GM21367 (cell line): Measurements from ENCODE around the gene GLIS1.
"Not testable (repeated sequence)": the region's sequence is repeated elsewhere in the genome, so short reads cannot be mapped to it uniquely, and the experiment has no call there.

Experiments
- ATAC-seq: cut with Tn5 transposase; IDR thresholded peaks from one replicate; pipeline ENCODE4 v1.9.1; 2021; ENCODE audit not compliant: unreplicated experiment

The GLIS1 gene

DNA sequence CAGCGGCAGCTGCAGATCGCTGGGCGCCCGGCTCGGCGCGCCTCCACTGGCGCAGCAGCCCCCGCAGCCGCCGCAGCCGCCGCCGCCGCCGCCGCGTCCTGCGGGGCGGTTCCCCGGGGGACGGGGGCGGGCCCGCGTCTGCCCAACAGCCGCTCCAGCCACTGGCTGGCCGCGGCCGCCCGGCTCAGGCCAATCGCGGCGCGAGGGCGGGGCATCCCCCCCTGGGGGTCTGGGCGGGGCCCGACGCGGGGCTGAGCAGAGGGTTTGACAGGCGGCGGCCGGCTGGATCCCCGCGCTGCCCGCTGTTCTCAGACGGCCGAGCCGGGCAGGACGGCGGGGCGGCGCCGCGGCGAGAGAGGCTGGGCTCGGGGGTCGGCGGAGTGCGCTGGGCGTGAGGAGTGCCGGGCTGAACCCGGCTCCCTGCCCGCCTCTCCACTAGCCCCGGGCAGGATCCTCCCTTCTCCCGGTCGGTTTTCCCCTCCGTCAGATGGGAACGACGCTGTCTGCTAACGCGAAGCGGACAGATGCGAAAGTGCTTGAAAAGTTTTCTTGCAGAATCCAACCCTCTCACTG, at the start of gene GLIS1:
TSS of gene GLIS1 (minus strand) at position 56 of the 573 bp plus-strand sequence. CDS start 1,100 bp downstream, outside the sequence.
- ATAC-seq = peak; percentile 96

DNA sequence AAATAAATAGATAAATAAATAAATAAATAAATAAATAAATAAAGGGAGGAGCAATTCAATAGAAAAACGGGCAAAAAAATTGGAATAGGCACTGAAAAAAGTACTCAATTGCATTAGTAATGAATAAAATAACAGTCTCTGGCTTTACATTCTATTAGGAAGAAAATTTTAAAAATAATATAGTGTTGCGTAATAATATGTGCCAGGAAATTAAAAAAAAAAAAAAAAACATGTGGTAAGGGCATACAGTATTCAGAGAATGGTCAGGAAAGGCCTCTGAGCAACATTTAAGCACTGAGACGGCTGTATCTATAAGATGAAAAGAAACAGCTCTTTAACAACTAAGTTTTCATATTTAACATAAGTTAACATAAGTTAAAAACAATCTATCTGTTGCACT, 48.7 kb upstream of the GLIS1 start:
- no peak for ATAC-seq

DNA sequence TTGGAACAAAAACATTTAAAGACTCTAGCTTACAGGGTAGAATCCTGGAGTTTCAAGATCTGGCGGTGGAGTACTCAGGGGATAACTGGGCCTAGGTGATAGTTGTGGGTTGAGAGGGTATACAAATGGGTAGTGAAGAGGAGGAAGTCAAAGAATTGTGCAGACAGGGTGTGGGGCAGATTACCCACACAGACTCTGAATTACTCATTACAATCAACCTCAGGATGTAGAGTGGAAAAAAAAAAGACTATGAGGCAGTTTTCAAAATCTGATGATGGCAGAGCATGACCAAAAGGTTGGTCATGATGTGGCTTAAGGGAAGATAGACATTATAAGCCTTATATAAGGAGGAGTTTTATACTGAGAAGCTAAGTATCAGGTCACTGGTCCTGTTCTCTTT, 44.1 kb upstream of the GLIS1 start:
- no peak for ATAC-seq

DNA sequence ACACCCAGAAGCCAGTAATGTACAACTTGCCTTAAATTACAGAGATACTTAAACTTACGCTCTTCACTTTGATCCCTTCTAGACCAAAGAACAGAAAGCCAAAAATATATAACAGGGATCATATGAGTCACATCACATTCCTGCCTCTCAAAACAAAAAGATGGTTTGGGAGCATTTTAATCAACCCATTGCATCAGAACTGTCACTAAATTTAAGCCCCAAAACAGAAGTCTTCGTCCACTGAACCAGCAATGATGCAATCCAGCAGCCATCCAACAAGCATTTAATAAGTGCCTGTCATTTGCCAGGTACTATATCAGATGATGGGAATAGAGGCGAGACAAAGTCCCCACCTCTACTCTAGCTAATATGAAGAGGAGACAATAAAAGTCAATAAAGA, 42.7 kb upstream of the GLIS1 start:
- no peak for ATAC-seq

DNA sequence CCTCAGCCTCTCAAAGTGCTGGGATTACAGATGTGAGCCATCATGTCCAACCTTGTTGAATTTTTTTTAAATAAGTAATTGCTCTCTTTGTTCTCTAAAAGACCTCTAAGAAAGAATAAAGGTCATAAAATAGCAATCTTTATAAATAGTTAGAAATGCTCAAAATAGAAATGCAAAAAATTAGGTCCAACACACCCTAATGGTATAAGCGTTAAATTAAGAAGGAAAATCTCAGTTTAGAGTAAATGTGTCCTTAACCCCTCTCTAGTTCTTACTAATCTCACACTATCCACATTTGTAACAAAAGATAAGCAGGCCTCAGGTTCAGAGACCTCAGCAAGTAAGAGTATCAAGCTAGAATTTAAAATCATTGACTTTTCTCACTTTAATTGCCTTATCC, 38.3 kb upstream of the GLIS1 start:
- no peak for ATAC-seq

DNA sequence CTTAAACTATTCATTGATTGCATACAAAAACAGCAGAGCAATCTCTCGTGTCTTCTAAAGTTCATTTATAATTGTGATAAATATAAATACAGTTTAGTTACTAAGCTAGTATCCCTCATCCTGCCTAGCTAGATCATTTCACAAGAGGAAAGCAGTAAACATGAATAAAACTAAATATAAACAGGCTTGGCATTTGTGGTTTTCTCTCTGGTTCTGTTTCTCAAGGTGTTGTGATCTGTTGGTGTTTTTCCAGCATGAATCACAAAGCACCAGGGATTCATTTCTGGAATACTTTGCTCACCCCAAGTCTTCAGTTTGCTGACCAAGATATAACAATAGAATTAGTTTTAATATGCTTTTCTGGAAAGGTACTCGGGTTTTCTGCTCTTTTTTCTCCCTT, 32.7 kb upstream of the GLIS1 start:
- ATAC-seq = no peak

DNA sequence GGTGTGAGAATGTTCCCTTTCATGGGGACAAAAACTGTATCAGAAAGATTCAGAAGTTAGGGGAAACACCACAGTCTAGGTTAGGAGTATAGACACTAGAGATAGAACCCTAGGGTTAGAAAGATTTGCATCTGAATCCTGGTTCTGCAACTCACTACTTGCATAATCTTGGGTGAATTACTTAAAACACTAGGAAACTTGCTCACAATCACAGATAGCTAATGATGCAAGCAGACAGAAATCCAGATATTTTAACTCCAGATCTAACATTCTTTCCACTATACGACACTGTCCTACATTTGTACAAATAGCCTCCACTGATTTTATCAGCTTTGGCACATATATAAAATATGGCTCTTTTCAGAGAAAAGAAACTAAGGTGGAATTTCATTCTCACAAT, 30.8 kb upstream of the GLIS1 start:
- no peak for ATAC-seq

DNA sequence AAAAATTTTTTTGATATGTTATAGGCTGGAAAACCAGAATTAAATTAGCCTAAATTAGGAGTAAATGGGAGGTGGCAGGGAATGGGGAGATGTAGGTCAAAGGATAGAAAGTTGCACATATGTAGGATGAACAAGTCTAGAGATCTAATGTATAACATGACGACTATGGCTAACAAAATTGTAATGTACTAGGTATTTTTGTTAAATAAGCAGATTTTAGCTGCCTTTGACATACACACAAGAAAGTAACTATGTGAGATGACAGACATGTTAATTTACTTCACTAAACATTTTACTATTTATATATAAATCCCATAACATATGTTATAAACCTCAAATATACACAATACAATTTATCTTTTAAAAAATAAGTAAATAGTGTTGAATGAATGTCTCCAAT, 30.2 kb upstream of the GLIS1 start:
- no peak for ATAC-seq

DNA sequence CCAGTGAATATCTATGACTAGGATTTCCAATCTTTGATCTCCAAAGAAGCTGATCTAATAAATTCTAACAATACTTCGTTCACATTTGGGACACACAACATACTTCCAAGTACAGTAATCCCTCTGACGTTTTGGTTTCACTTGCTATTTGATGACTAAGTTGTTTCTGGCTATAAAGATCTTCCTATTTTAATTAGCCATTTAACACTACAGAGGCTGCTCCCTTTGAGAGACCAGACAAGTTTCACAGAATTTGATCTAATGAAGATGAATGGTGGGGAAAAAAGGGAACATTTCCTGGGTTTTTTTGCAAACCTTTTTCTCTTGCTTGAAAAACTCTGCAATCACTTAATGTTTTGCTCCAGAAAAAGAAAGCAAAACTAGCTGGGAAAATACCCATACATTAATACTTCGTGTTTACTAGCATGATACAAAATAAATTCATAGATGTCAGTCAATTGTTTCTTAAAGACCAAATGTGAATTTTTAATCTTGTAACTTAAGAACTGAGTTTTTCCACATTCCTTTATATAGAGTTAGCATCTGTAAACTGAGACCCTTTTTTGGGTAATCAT, 28.0 kb upstream of the GLIS1 start:
- ATAC-seq = no peak

DNA sequence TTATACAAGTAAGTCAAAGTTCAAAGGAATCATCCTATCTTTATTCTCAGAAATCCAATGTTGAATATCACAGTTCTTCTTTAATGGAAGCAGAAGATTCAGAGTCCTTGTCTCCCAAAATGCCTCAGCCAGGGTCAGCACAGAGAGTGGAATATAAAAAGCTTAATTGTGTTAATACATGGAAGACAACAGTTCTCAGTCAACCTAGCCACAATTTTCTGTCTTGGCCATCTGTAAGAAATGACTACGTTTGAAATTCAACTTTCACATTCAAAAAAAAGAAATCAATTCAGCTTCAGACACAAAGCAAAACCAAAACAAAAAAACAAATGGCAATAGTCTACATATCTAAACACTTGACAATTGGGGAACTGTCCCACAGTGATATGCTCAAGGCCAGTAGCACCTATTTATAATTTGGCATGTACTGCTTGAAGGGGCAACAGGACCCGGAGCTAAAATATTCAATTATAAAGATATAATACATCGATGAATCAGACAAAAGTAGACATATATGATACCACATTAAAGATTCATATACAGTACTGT, 27.3 kb upstream of the GLIS1 start:
- ATAC-seq = no peak

DNA sequence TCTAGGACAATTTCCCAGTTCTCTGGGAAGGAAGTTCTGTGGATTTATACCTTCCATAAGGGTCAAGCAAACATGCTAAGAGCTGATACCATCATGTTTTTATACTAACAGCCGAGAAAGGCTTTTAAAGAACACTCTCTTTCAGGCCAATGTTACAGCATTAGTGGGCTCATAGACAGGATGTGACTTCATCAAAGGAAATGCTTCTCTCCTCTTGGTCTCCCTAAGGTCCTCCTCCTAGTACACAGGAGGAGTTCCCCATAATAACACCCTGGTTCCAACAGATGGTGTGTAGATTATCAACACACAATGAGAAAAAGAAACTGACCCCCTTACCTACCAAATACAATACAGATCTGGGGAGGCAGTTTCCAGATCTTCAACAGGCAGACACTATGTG, 26.7 kb upstream of the GLIS1 start:
- ATAC-seq = no peak

DNA sequence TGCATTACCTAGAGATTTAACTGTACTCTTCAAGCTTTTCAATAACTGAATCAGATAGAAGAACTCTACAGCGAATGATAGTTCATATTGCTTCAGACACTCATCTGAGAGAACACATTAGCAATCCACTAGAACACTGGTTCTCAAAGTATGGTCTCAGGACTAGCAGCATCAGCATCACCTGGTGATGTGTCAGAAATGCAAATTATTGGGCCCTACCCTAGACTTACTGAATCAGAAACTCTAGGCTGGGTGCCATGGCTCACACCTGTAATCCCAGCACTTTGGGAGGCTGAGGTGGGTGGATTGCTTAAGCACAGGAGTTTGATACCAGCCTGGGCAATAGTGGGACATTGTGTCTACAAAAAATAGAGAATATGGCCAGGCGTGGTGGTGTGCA, 24.9 kb upstream of the GLIS1 start:
- ATAC-seq = no peak

DNA sequence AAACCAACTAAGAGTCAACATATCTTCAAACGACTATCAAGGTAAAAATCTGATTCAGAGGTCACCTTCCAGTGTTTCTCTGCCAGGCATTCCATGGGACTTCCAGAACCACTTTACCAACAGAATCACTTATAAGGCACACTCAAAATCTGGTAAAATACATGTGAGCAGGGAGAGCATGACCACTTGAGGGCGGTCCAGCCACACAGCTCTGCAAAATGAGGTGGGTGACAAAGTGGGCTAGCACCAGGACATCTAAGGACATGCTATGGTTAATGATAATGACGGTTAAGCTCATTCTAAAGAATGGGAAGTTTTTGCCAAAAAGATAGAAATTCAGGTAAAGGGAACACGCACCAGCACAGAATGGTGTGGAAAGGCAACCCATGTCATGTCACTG, 24.5 kb upstream of the GLIS1 start:
- no peak for ATAC-seq

DNA sequence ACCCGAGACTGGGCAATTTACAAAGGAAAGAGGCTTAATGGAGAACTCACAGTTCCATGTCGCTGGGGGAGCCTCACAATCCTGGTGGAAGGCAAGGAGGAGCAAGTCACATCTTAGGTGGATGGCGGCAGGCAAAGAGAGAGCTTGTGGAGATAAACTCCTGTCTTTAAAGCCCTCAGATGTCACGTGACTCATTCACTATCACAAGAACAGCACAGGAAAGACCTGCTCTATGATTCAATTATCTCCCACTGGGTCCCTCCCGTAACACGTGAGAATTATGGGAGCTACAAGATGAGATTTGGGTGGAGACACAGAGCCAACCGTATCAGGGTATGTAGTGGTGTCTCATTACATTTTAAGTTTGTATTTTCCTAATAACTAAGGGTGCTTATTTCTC, 21.5 kb upstream of the GLIS1 start:
- ATAC-seq = not testable (repeated sequence)

DNA sequence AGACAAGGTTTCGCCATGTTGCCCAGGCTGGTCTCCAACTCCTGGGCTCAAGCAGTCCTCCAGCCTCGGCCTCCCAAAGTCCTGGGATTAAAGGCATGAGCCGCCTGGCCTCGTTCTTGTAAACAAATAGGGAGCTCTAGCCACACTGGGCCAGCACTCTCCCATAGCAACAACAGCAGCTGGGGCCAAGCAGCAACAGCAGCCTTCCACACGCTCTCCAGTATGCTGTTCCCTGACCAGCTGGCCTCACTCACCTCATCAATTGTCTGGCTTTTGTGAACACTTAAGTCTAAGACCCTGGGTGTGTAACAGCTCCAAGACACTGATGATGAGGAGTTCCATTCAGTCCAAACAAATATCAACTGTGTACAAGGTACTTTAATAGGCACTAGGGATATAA, 16.9 kb upstream of the GLIS1 start:
- no peak for ATAC-seq

DNA sequence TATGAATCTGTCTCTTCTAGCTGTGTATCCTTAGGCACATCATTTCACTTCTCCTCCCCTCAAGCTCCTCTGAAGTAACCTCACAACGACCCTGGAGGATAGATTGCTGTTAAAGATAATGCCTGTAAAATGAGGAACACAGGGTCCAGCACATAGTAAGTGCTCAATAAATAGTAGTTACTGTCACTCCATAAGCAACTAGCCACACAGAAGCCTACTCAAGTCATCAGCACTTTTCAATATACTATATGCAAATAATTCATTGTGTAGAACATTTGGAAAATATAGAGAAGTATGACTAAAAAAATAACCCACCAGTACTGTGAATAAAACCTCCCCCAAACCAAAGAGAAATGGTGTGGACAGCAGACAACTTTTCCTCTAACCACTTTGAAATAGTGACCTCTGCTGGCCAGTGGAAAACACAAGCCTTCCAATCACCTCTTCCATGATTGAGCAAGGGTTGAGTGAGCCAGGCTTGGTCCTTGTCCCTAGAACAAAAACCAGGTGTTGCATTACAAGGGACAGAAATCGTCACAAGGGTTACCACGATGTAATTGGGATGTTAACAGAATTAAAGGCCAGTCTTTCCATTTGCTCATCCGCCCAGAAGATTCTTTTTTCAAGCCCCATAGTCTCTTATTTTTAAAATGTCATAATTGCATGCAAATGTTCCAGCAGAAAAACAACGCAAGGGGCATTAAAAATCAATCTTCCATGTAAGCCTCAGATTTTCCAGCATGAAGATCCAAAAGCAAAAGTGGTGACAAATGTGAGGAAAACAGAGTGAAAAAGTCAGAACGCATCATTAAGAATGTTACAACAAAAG, 15.7 kb upstream of the GLIS1 start:
- ATAC-seq = no peak

DNA sequence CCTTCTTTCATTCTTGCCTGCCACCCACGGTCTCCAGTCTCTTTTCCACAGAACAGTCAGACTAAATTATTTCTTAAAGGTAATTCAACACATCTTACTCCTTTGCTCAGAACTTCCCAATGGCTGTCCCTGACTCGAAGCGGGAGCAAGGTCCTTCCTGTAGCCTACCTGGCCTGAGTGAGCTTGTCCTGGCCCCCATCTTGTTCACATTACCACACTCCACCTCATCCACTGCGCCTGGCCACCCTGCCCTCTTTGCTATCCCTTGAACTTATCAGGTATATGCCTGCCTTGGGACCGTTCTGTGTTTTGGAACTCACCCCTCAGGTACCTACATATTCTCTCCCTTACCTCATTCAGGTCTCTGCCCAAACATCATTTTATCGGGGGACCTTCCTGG, 13.3 kb upstream of the GLIS1 start:
- no peak for ATAC-seq

DNA sequence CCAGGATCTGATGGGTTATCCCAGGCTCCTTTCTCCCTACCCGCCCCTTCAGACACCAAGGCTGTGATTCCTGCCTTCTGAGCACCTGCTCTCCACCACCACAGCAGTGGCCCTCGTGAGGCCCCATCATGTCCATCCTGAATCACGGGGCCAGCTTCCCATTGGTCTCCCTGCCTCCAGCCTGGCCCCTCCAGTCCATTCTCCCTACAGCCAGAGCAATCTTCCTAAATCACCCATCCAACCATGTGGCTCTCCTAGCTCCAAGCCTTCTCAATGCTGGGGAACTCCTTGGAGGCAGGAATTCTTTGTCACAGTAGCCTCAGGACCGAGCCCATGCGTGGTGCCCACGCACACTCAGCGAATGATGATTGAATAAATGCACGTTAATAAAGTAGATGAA, 8.9 kb upstream of the GLIS1 start:
- ATAC-seq = no peak

DNA sequence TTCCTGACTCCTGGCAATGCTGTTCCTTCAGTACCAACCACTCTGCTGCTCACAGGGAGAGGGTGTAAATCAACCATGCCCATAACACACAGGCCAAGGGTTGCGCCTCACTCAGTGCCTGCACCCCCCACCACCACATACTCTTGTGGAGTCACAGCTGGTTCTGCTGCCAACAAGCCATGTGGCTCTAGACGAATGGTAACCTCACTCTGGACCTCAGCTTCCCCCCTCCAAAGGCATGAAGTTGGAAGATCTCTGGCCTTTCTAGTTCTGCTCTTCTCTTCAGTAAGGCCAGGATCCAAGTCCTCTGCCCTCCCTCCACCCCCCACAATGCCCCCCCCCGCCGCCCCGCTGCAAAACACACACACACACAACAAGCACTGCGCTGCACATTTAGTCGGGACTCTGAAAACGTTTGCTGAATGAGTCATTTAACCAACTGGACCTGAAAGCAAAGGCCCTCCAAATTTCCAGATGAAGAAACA, 1.7 kb upstream of the GLIS1 start:
- no peak for ATAC-seq

DNA sequence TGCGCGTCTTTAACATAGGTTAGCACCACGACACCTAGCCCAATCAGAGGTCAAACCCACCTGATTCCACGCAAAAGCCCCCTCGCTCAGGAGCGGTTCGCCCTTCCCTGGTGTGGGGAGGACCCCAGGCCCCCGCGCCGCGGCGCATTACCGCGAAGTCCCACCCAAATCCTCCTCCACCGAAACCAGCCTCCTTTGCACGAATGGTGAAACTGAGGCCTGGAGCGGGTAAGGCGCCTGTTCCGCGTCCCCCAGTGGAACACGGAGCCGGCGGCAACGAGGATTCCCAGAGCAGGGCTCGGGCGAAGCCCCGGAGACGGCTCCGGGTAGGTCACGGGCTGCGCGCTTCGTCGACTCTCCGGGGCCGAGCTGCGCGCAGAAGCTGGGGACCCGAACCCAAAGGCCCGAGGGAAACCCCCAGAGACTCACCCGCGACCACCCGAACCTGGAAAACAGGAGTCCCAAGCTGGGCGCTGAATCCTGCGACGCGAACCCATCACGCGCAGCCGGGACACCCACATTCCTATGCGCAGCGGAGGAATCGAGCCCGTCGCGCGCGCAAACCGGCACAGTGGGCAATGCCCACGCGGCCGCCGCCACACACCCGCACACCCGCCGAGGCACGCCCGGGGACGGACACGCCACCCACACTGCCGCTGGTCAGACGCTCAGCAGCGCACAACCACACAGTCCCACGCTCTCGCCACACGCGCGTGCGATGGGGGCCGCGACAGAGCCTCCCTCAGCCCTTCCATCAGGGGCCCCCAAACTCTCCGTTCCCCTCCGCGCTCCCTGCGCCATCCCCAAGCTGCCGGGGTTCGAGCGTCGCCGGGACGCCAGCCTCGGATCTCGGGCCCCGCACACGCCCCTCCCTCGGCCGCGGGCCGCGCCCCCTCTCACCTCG, 507 bp downstream of the GLIS1 start:
- ATAC-seq = no peak

DNA sequence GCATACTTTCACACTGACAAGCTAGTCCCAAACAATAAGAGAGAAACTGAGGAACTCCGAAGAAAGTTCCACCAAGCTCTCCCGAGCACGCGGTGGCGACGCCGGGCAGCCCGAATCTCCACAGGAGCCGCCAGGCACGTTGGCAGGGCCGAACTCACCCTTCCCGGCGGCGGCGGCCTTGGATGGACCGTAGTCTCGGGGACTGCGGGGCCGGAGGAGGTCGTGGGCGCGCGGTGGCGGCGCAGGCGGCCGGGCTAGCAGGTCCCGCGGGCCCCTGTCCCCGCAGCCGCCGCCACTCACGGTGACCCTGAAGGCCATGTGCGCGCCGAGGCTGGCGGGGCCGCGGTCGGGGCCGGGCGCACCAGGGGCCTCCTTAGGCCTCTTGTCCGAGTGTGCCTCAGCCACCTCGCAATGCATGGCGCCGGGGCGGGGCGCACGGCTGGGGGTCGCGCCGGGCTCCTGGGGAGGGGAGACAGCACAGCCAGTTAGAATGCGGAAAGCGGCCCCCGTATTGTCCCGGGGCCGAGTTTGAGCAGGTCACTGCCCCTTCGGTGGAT, 1.2 kb downstream of the GLIS1 start:
- no peak for ATAC-seq
